HepG2 (cell line): ENCODE results near the gene ROMO1. TPM values are rescaled to one million over a fixed set of nuclear protein-coding genes. Genes with fewer than 3 reads are reported as not detected.

Experiments
- FOXM1 ChIP-seq: sonication (generic); formaldehyde crosslinking; IDR thresholded peaks from 2 replicates; pipeline ENCODE4 v1.5.0; 2020; ENCODE audit warnings: missing genetic modification reagents
- JUND ChIP-seq: sonication (generic); formaldehyde crosslinking; IDR thresholded peaks from 2 replicates; pipeline ENCODE4 v1.8.0; 2022; ENCODE audit warnings: mild to moderate bottlenecking, missing genetic modification reagents
- NFYC ChIP-seq: IDR thresholded peaks from 2 replicates; pipeline ENCODE4 v1.6.1; 2016; ENCODE audit warnings: missing genetic modification reagents, missing compliant biosample characterization
- NR1H2 ChIP-seq: sonication (generic); formaldehyde crosslinking; IDR thresholded peaks from 2 replicates; pipeline ENCODE4 v1.8.1; 2022; ENCODE audit warnings: low read depth, missing genetic modification reagents, borderline replicate concordance
- NR2F6 ChIP-seq, 2 experiments: IDR thresholded peaks; 2 replicates each; pipeline ENCODE4 v1.6.1; 2016; ENCODE audit warnings: antibody characterized with exemption in 1 of 2, mild to moderate bottlenecking in 1 of 2
- RAD51 ChIP-seq: fragments of 450-650 bp; IDR thresholded peaks from 2 replicates; pipeline ENCODE4 v1.6.1; 2016; ENCODE audit warnings: borderline replicate concordance
- SMARCE1 ChIP-seq: fragments of 450-650 bp; IDR thresholded peaks from 2 replicates; pipeline ENCODE4 v1.6.1; 2017; ENCODE audit warnings: borderline replicate concordance
- SRF ChIP-seq: IDR thresholded peaks from 2 replicates; pipeline ENCODE4 v1.6.1; 2011; ENCODE audit warnings: mild to moderate bottlenecking, low read depth, low read length, moderate library complexity
- ZNF224 ChIP-seq: sonication (generic); formaldehyde crosslinking; IDR thresholded peaks from 2 replicates; pipeline ENCODE4 v1.5.0; 2020; ENCODE audit warnings: mild to moderate bottlenecking, missing genetic modification reagents
- ZNF292 ChIP-seq: sonication (generic); formaldehyde crosslinking; IDR thresholded peaks from 2 replicates; pipeline ENCODE4 v1.8.1; 2022; ENCODE audit warnings: mild to moderate bottlenecking, low read depth, missing genetic modification reagents, borderline replicate concordance
- ZNF354B ChIP-seq: sonication (generic); formaldehyde crosslinking; IDR thresholded peaks from 2 replicates; pipeline ENCODE4 v1.8.0; 2022; ENCODE audit warnings: mild to moderate bottlenecking, missing genetic modification reagents
- ZNF441 ChIP-seq: sonication (generic); formaldehyde crosslinking; IDR thresholded peaks from 2 replicates; pipeline ENCODE4 v1.7.0; 2021; ENCODE audit warnings: missing genetic modification reagents, borderline replicate concordance
- ZNF580 ChIP-seq: IDR thresholded peaks from 2 replicates; pipeline ENCODE4 v1.6.1; 2016; ENCODE audit warnings: low read depth, borderline replicate concordance
- ZNF589 ChIP-seq: sonication (generic); formaldehyde crosslinking; conservative IDR thresholded peaks from 2 replicates; pipeline ENCODE4 v1.8.0; 2022; ENCODE audit warnings: mild to moderate bottlenecking, moderate library complexity, missing genetic modification reagents
- ZNF614 ChIP-seq: IDR thresholded peaks from 2 replicates; pipeline ENCODE4 v1.6.1; 2018; ENCODE audit warnings: missing biosample characterization, missing genetic modification reagents, inconsistent platforms, borderline replicate concordance
- ZNF776 ChIP-seq: sonication (generic); formaldehyde crosslinking; IDR thresholded peaks from 2 replicates; pipeline ENCODE4 v1.4.0; 2020; ENCODE audit warnings: mild to moderate bottlenecking, missing genetic modification reagents
- ZNF781 ChIP-seq: sonication (generic); formaldehyde crosslinking; IDR thresholded peaks from 2 replicates; pipeline ENCODE4 v1.5.1; 2020; ENCODE audit warnings: borderline replicate concordance, mild to moderate bottlenecking, missing genetic modification reagents; ENCODE audit errors: not compliant biosample characterization
- ZNF883 ChIP-seq: sonication (generic); formaldehyde crosslinking; IDR thresholded peaks from 2 replicates; pipeline ENCODE4 v1.5.1; 2020; ENCODE audit warnings: mild to moderate bottlenecking, missing genetic modification reagents; ENCODE audit errors: not compliant biosample characterization
- ZSCAN31 ChIP-seq: sonication (generic); formaldehyde crosslinking; IDR thresholded peaks from 2 replicates; pipeline ENCODE4 v1.5.0; 2020; ENCODE audit warnings: low read depth, mild to moderate bottlenecking, missing genetic modification reagents
- polyA plus RNA-seq, 8 experiments: library from polyadenylated mRNA; depleted of rRNA in 3 of 8; stranded (reverse) in 7 of 8; unstranded in 1 of 8; fragments of >200 nt; fragmentation: Illumina TruSeq in 4 of 8; extraction: Trizol in 4 of 8; gene quantifications; 2 replicates each; pipeline versions ENCODE4 v1.2.1 to v1.2.3, GENCODE V29; 2011 to 2016; ENCODE audit warnings: low read depth in 4 of 8, missing spikeins in 1 of 8, mixed read lengths in 1 of 8; ENCODE audit not compliant: insufficient read depth in 1 of 8
- total RNA-seq, 5 experiments: library from RNA; depleted of rRNA; stranded (reverse); fragments of >200 nt; fragmentation: Illumina TruSeq; extraction: Trizol; gene quantifications; 2 replicates each; pipeline ENCODE4 v1.2.3, GENCODE V29; 2016; ENCODE audit warnings: low read depth in 1 of 5
- TF ChIP-seq, protein P1 (sequence below): sonication (generic); formaldehyde crosslinking; conservative IDR thresholded peaks from 2 replicates; pipeline ENCODE4 v1.4.0; 2020; ENCODE audit warnings: missing genetic modification reagents
- TF ChIP-seq, protein P2 (sequence below): sonication (generic); formaldehyde crosslinking; IDR thresholded peaks from 2 replicates; pipeline ENCODE4 v1.4.0; 2020; ENCODE audit warnings: missing genetic modification reagents, borderline replicate concordance
- TF ChIP-seq, protein P3 (sequence below): sonication (generic); formaldehyde crosslinking; IDR thresholded peaks from 2 replicates; pipeline ENCODE4 v1.4.0; 2020; ENCODE audit warnings: missing genetic modification reagents

The ROMO1 gene
- total and polyA plus RNA-seq, 2 of the 13 experiments (the other 11 are each of a cell fraction or from before 2014, with no cell fraction given): 636 to 755 TPM

DNA sequence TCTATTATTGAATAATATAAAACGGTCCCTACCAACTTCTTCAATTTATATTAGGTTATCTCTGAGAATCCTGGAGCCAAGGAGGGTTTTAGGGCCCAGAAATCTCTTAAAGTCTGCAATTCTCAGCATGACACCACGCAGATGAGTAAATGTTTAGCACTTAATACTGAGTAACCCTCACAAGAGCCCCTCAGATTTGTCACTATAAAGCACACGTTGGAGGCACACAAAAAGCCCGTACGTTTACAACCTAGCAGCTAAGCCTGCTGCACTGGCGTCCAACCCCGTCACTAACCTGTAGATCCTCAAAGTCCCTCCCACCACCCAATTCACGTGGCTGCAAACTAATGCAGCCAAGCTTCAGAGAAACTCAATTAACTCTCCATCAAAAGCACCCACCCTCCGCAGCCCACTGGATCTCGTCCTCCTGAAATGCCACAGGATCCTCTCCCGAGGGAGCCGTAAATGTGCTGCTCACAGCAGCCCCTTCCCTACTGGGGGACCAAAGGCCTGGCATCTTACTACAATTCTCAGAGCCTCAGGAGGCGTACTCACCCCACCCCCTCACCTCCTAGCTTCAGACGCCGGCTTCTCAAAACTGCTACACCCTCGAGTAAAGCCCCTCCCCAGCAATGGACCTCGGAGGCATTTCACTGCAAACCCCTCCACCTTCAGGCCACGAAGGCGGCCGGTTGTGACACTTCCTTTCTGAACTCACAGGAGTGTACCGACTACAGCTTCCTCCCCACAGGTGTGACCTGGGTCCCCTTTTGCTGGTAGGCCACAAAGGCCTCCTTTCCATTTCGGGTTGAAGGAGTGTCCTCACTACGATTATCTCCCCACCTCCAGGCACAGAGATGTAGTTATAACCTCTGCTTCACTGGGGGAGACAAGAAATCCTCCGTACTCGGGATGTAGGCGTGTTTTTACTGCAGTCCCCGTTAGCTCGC lies 35.4 kb upstream of the ROMO1 start (continued):
- 0 out of 2 replicates have a peak, but pooled peaks have one; percentile 43 for TF ChIP-seq ZNF441 (CRISPR knock-in tag)
- TF ChIP-seq ZNF589 (CRISPR knock-in tag): no peak
- TF ChIP-seq ZNF292 (CRISPR knock-in tag): 0 out of 2 replicates have a peak, but pooled peaks have one; percentile 6
- TF ChIP-seq ZNF354B: no peak
- no peak for TF ChIP-seq ZNF883
- no peak for TF ChIP-seq RAD51
- no peak for TF ChIP-seq FOXM1 (CRISPR knock-in tag)
- TF ChIP-seq SRF: no peak
- TF ChIP-seq ZNF781 (CRISPR knock-in tag): no peak
- TF ChIP-seq ZSCAN31 (CRISPR knock-in tag): no peak
- TF ChIP-seq, protein P1, sequence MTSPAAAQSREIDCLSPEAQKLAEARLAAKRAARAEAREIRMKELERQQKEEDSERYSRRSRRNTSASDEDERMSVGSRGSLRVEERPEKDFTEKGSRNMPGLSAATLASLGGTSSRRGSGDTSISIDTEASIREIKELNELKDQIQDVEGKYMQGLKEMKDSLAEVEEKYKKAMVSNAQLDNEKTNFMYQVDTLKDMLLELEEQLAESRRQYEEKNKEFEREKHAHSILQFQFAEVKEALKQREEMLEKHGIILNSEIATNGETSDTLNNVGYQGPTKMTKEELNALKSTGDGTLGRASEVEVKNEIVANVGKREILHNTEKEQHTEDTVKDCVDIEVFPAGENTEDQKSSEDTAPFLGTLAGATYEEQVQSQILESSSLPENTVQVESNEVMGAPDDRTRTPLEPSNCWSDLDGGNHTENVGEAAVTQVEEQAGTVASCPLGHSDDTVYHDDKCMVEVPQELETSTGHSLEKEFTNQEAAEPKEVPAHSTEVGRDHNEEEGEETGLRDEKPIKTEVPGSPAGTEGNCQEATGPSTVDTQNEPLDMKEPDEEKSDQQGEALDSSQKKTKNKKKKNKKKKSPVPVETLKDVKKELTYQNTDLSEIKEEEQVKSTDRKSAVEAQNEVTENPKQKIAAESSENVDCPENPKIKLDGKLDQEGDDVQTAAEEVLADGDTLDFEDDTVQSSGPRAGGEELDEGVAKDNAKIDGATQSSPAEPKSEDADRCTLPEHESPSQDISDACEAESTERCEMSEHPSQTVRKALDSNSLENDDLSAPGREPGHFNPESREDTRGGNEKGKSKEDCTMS (CRISPR knock-in tag): no peak
- TF ChIP-seq JUND (CRISPR knock-in tag): no peak
- peak; percentile 20; the same call in 1 of the 2 replicates for TF ChIP-seq ZNF776 (CRISPR knock-in tag)
- TF ChIP-seq SMARCE1: no peak
- TF ChIP-seq NR2F6 (IDR thresholded peaks at IDR 0.05): no peak; the same call in 1 of the 2 replicates
- TF ChIP-seq NR2F6 (CRISPR knock-in tag; IDR thresholded peaks at IDR 0.05): no peak
- TF ChIP-seq NFYC (CRISPR knock-in tag): no peak
- TF ChIP-seq, protein P2, sequence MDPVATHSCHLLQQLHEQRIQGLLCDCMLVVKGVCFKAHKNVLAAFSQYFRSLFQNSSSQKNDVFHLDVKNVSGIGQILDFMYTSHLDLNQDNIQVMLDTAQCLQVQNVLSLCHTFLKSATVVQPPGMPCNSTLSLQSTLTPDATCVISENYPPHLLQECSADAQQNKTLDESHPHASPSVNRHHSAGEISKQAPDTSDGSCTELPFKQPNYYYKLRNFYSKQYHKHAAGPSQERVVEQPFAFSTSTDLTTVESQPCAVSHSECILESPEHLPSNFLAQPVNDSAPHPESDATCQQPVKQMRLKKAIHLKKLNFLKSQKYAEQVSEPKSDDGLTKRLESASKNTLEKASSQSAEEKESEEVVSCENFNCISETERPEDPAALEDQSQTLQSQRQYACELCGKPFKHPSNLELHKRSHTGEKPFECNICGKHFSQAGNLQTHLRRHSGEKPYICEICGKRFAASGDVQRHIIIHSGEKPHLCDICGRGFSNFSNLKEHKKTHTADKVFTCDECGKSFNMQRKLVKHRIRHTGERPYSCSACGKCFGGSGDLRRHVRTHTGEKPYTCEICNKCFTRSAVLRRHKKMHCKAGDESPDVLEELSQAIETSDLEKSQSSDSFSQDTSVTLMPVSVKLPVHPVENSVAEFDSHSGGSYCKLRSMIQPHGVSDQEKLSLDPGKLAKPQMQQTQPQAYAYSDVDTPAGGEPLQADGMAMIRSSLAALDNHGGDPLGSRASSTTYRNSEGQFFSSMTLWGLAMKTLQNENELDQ: no peak
- TF ChIP-seq ZNF614 (CRISPR knock-in tag): 0 out of 2 replicates have a peak, but pooled peaks have one; percentile 41
- 0 out of 2 replicates have a peak, but pooled peaks have one; percentile 37 for TF ChIP-seq ZNF580 (CRISPR knock-in tag)
- TF ChIP-seq ZNF224 (CRISPR knock-in tag): no peak
- no peak for TF ChIP-seq NR1H2 (CRISPR knock-in tag)
- TF ChIP-seq, protein P3, sequence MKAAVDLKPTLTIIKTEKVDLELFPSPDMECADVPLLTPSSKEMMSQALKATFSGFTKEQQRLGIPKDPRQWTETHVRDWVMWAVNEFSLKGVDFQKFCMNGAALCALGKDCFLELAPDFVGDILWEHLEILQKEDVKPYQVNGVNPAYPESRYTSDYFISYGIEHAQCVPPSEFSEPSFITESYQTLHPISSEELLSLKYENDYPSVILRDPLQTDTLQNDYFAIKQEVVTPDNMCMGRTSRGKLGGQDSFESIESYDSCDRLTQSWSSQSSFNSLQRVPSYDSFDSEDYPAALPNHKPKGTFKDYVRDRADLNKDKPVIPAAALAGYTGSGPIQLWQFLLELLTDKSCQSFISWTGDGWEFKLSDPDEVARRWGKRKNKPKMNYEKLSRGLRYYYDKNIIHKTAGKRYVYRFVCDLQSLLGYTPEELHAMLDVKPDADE (CRISPR knock-in tag): no peak
